GM19452 (cell line): ENCODE measurements around the gene NRM.
"Not testable (repeated sequence)": the region's sequence is repeated elsewhere in the genome, so short reads cannot be mapped to it uniquely, and the experiment has no call there.

Source experiments
- ATAC-seq: cut with Tn5 transposase; IDR thresholded peaks from one replicate; pipeline ENCODE4 v1.9.1; 2021; ENCODE audit not compliant: unreplicated experiment

NRM gene

DNA sequence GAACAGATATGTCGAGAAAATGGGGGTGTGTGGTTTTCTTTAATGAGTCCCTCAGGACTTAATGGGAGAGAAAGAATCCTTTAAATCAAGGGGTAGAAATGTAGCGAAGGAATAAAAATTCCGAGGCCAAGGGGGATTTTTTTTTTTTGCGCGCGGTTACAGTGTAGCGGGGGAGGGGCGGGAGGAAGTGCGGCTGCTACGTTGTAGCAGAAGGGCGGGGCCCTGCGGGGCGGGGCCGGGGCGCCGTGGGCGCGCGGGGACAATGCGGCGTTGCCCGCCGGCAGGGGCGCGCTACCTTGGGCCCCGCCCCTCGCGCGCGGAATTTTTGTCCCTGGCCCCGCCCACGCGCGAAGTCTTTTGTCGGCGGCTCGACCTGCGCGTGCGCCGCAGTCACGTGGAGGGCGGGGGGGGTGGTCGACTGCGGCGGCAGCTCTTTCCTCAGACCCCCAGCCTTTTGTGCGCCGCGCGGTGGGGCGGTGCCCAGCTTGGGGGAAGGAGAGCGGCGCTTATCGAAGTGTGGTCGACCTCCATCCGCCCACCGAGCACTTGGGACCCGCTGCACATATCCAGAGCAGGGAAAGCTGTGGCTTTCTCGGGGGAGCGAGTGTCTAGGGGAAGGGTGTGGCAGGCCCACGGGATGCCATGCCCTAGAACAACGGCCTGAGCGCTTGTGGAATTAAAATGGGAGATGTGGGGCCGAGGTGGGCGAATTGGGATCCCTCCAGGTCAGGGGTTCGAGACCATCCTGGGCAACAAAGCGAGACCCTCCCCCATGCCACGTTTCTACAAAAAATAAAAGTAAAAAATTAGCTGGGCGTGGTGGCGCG lies 30.6 kb upstream of the NRM start:
- peak; percentile 27 for ATAC-seq

GRCh38 chr6:30720738-30721197 lies 30.0 kb upstream of the NRM start:
- ATAC-seq, result no peak

DNA sequence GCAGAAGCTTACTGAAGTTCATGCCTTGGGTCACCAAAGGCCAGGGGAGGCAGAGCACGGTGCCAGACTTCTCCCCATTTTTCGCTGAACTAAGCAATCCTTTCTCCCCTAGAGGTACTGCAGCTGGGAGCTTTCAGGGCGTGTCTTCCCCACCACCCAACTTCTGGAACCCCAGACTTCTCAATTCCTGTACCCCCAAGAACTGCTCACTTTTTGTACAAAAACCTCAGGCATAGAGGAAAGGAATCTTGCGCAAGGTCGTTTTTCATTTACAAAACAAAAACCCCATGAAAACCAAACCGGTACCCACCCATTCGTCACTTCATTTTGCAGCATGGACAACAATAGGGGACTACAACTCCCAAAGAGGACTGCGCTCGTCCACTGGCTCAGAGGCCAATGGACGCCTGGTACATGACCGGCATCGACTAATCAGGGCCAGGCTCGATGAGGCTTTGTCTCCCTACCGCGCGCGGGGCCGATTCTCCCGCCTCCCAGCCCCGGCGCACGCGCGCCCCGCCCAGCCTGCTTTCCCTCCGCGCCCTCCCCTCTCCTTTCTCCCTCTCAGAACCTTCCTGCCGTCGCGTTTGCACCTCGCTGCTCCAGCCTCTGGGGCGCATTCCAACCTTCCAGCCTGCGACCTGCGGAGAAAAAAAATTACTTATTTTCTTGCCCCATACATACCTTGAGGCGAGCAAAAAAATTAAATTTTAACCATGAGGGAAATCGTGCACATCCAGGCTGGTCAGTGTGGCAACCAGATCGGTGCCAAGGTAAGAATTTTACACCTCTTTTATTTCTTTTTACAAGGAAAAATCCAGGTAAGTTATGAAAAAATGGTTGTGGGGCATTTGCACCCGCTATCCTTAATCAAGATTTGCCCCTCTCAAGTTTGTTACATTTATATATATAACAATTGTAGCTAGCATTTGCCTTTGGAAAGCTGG lies 29.3 kb upstream of the NRM start, which contains the start of gene TUBB:
Gene TUBB (plus strand): TSS at position 562 of the 947 bp plus-strand sequence. CDS start 155 bp downstream, at position 717.
- ATAC-seq, result peak; percentile 40

DNA sequence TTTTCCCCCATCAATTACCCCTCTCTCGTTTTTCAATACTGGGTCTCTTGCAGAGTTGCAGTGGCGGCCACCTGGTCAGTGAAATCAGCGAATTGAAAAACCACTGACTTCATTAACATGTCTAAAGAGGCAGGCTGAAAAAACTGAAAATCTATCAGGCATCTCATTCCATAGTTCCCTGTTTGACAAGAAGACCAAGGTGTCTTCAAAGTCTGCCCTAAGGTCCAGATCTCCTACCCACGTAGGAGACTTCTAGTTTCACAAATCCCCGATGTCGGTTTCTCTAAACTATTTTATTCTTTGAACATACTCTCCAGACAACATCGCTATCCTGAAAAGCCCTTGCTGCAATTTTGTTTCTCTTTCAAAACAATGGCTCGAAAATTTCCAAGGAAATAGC lies 28.6 kb upstream of the NRM start:
- no peak for ATAC-seq

DNA sequence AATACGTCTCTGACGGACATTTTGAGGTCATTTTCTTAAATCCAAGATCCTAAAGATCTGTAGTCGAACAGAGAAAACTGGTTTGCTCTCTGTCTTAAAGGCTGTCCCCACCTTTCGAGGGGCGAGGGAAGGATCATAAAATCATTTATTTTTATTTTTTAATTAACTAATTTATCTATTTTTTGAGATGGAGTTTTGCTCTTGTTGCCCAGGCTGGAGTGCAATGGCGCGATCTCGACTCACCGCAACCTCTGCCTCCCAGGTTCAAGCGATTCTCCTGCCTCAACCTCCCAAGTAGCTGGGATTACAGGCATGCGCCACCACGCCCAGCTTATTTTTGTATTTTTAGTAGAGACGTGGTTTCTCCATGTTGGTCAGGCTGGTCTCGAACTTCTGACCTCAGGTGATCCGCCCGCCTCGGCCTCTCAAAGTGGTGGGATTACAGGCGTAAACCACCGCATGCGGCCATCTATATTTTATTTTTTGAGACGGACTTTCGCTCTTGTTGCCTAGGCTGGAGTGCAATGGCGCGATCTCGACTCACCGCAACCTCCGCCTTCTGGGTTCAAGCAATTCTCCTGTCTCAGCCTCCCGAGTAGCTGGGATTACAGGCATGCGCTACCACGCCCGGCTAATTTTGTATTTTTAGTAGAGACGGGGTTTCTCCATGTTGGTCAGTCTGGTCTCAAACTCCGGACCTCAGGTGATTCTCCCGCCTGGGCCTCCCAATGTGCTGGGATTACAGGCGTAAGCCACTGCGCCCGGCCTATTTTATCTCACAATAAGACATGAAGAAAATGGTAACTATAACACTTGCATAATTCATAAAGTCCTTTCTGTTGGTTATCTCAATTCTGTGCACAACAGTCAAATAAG lies 27.3 kb upstream of the NRM start:
- not testable (repeated sequence) for ATAC-seq

DNA sequence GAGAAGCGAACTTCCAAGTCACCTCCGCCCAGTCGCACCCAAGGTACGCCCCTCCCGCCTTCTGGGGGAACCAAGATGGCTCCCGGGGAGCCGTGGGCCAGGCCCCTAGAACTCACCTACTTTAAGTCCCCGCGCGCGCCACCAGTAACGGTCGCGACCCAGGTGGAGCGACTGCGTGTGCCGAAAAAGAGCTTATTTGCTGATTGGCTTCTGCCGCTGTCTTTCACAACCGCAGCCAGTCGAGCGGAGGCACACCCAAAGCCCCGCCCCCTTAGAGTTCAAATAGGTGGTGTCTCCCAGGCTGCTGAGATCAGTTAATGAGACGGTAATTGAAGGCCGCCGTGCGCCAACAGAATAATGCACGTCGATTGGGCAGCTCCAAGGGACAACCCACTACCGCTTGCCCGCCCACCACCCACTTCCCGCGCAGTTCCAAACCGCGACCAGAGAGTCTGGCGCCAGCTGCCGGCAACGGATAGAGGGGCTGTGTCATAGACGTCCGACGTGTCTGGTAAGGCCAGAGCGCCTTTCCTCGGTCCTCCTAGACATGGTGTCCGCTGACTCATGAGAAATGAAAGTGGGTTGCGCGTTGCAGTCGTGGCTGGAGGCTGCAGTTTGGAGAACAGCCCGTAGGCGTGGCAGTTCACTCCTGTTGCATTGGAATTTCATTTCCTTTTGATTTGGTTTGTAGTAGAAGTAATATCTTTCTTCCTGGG lies 26.5 kb upstream of the NRM start, which contains the start of gene MDC1:
Gene MDC1 (minus strand): TSS at position 153 of the 716 bp plus-strand sequence. CDS start 2,106 bp downstream, outside the sequence.
- ATAC-seq, result peak; percentile 58

DNA sequence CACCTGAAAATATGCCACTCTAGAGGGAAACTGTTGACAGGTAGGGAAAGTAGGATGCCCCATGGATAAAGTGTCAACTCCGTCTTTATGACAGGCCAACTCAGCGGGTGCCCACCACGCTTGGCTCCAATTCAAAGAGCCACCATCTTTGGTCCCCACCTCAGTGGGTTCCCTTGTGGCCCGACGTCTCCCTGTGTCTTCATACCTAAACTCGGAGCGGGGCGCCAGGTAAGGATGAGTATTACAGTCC lies 26.0 kb upstream of the NRM start:
- ATAC-seq, result no peak

- no peak for ATAC-seq
Measured at GRCh38 chr6:30714263-30714662, 23.5 kb upstream of the NRM start.

DNA sequence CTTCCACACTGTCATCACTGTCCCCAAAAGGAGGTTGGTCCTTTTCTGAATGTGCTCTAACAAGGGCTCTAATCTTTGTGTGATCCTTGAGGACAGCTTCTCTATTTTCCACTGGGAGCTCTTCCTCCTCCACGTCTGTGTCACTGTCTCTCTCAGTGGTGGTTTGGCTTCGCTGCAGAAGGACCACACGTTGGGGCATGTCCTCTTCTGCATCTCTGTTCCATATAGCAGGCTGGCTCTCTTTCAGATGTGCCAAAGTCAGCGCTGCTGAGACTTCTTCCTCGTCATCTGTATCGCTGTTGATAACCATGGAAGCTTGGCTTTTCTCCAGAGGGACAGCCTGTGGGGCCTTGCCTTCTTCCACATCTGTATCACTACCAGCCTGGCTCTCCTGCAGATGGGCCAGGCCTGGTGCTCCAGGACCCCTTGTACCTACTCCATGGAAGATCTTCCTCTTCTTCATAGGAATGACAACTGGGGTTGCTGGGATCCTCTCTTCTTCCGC lies 21.7 kb upstream of the NRM start:
- no peak for ATAC-seq

- no peak for ATAC-seq
Measured at GRCh38 chr6:30711758-30712380, 21.1 kb upstream of the NRM start.

DNA sequence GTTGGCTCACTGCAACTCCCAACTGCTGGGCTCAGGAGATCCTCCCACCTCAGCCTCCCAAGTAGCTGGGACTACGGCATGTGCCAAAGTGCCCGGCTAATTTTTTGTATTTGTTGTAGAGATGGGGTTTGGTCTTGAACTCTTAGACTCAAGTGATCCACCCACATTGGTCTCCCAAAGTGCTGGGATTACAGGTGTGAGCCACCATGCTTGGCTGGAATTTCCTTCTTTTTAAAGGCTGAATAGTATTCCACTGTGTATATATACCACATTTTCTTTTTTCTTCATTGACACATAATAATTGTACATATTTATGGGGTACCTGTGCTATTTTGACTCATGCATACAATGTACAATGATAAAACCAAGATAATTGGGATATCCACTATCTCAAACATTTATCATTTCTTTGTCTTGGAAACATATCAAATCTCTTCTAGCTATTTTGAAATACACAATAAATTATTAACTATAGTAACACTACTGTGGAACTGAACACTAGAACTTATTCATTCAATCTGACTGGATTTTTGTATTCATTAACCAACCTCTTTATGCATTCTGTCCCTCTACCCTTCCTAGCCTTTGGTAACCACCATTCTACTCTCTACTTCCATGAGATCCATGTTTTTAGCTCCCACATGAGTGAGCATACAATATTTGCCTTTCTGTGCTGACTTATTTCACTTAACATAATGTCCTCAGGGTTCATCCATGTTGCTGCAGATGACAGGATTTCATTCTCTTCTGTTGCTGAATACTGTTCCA lies 18.5 kb upstream of the NRM start:
- ATAC-seq, result no peak

- no peak for ATAC-seq
Measured at GRCh38 chr6:30707281-30707850, 16.6 kb upstream of the NRM start.

- no peak for ATAC-seq
Measured at GRCh38 chr6:30705620-30706019, 14.8 kb upstream of the NRM start.

DNA sequence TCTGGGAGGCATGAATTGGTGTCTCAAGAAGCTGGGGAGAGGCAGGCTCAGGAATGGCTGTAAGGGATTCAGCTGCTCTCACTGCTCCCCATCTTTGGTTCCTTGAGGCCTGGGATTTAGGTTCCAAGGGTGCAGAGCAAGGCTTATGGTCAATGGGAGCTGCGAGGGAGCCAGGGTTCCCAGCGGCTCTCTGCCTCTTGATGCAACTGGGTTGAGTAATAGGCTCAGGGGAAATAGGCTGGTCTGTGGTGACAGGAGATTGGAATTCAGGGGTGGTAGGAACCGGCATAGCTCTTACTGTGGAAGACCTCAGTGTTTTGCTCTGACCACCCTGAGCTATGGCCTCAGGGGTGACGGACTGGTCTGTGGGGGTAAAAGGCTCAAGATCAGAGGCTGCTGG lies 13.0 kb upstream of the NRM start:
- ATAC-seq, result no peak

- ATAC-seq, result no peak
Measured at GRCh38 chr6:30703011-30703410, 12.2 kb upstream of the NRM start.

DNA sequence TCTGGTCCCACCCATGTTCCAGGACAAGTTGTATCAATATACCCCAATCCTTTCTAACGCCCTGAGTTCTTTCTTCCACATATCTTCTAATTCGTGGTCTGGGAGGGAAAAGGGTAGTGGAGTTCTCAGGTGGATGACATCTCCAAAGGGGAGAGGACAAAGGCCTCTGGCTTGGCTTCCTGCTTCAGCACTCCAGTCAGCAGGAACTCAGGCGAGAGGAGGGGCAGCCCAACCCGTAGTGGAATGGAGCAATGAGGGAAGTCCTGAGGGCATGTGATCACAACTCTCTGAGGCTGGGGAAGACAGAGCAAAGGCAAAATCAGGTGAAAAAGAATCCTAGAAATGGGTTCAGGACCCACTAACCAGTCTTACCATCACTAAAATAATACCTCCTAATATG lies 9.6 kb upstream of the NRM start:
- ATAC-seq, result no peak

DNA sequence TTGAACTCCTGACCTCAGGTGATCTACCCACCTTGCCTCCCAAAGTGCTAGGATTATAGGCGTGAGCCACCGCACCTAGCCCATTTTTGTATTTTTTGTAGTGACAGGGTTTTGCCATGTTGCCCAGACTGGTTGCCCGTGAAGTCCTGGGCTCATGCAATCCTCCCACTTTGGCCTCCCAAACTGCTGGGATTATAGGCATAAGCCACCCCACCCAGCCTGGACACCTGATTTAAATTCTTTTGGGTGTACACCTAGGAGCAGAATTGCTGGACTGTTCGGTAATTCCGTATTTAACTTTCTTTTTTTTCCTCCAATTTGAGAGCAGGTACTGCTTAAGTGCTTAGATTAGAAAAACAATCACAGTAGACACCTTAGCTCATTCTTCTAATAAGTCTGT lies 5.6 kb upstream of the NRM start:
- ATAC-seq, result no peak

DNA sequence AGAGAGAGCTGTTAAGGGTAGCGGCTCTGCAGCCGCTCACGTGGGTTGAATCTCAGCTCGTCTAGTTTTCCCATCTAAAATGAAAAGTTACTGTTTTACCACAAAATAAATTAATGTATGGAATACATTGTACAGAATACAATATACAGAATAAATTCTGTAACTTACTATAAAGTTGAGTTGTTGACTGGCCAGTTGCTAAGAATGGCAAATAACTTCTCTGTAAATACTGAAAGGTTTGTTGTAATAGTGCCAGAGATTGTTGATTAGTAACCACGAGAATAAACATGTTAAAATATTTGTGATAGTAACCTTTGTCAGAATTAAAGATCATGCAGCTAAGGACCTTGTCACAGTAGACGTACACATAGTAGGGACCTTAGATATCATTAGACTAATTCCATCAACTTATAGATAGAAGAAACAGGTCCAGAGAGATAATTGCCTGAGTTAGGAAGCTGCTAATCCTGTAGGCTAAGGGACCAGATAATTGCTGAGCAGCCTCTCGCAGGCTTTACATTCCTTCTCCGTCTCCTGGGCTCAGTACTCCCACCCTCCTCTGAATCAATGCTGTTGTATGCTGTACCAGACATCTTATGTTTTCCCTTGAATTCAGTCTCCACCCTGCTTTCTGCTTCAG lies 544 bp upstream of the NRM start:
- ATAC-seq, result no peak
